HepG2 (cell line): ENCODE measurements around the gene TRIM36. TPM values are rescaled to one million over a fixed set of nuclear protein-coding genes. Genes with fewer than 3 reads are reported as not detected.

Source experiments
- ATAC-seq: fragments of 200-7000 bp; cut with Tn5 transposase; 3 replicates; pipeline ENCODE4 v1.9.1; 2020; ENCODE audit warnings: mild to moderate bottlenecking, moderate library complexity
- BruUV-seq: library from RNA; stranded (reverse); fragments of 400-500 nt; replicated peaks from 2 replicates; lab custom pipeline; 2021; lab: Mats Ljungman, UMichigan
- CTCF ChIA-PET: fragments of 300-600 bp; formaldehyde crosslinking; extraction: SDS; loops from one replicate; lab custom pipeline; 2021; ENCODE audit warnings: low total read pairs, inconsistent platforms, low intra/inter-chr PET ratio; lab: Yijun Ruan, JAX
- POLR2A ChIA-PET: fragments of 350-600 bp; sonication (Branson Sonifier 250); formaldehyde crosslinking; loops from one replicate; lab custom pipeline; 2020; ENCODE audit warnings: antibody characterized with exemption, inconsistent platforms; lab: Yijun Ruan, JAX
- DNase-seq: peaks from one replicate; pipeline ENCODE4 v3.0.0-alpha.2; 2015; ENCODE audit warnings: low spot score
- FAIRE-seq: peaks from 3 replicates; lab custom pipeline; 2011; peaks lifted over from hg19 to GRCh38; lab: Jason Lieb, UNC
- H2AFZ ChIP-seq: one replicate; pipeline ENCODE4 v1.6.1; 2011; ENCODE audit warnings: low read length, inconsistent platforms
- H3K27ac ChIP-seq: fragments of 300-600 bp; 3 replicates; pipeline ENCODE4 v1.8.0; 2011; ENCODE audit warnings: mixed run types, mild to moderate bottlenecking, mixed read lengths, low read length, inconsistent platforms; ENCODE audit not compliant: insufficient read depth; ENCODE audit errors: extremely low read length
- H3K27me3 ChIP-seq, 2 experiments: fragments of 200-600 bp in 1 of 2; 2 replicates in 1 of 2; 3 replicates in 1 of 2; pipeline versions ENCODE4 v1.6.0 to v1.8.0; 2011; ENCODE audit warnings: low read length in 2 of 2, mild to moderate bottlenecking in 2 of 2, moderate library complexity in 2 of 2, inconsistent platforms in 1 of 2; ENCODE audit not compliant: insufficient read depth in 2 of 2, control insufficient read depth in 1 of 2
- H3K36me3 ChIP-seq, 2 experiments: fragments of 200-600 bp in 1 of 2; replicated peaks in 1 of 2; 2 replicates in 1 of 2; 3 replicates in 1 of 2; pipeline versions ENCODE4 v1.5.1 to v1.8.0; 2011; ENCODE audit warnings: low read length in 2 of 2, inconsistent platforms in 1 of 2; ENCODE audit not compliant: insufficient read depth in 2 of 2, control insufficient read depth in 1 of 2
- H3K4me1 ChIP-seq: 2 replicates; pipeline ENCODE4 v1.5.1; 2012; ENCODE audit warnings: low read length, inconsistent platforms; ENCODE audit not compliant: insufficient read depth
- H3K4me2 ChIP-seq: 2 replicates; pipeline ENCODE4 v1.6.0; 2011; ENCODE audit warnings: low read depth, low read length, inconsistent platforms
- H3K4me3 ChIP-seq, 3 experiments: fragments of 200-600 bp in 1 of 3; sonication (generic), shearing (Covaris generic) in 1 of 3; replicated peaks in 1 of 3; 2 replicates each; pipeline ENCODE4 v1.5.1; 2011 to 2016; ENCODE audit warnings: low read length in 3 of 3, inconsistent platforms in 2 of 3, low read depth in 2 of 3, mild to moderate bottlenecking in 2 of 3, control low read depth in 1 of 3, mixed read lengths in 1 of 3; ENCODE audit not compliant: insufficient read depth in 1 of 3
- H3K79me2 ChIP-seq: one replicate; pipeline ENCODE4 v1.6.1; 2011; ENCODE audit warnings: low read length, inconsistent platforms; ENCODE audit not compliant: insufficient read depth
- H3K9ac ChIP-seq: 2 replicates; pipeline ENCODE4 v1.6.0; 2011; ENCODE audit warnings: mild to moderate bottlenecking, low read depth, low read length, inconsistent platforms; ENCODE audit not compliant: insufficient read depth
- H3K9me3 ChIP-seq: 2 replicates; pipeline ENCODE4 v1.5.1; 2012; ENCODE audit warnings: mild to moderate bottlenecking, low read length
- H4K20me1 ChIP-seq: 2 replicates; pipeline ENCODE4 v1.6.0; 2011; ENCODE audit warnings: inconsistent platforms, mild to moderate bottlenecking, low read length, moderate library complexity; ENCODE audit not compliant: insufficient read depth
- ARID4A ChIP-seq: sonication (generic); formaldehyde crosslinking; IDR thresholded peaks from 2 replicates; pipeline ENCODE4 v1.5.0; 2020; ENCODE audit warnings: mild to moderate bottlenecking, missing genetic modification reagents, borderline replicate concordance
- PTBP1 ChIP-seq: fragments of 200-400 bp; formaldehyde crosslinking; IDR thresholded peaks from 2 replicates; pipeline ENCODE4 v1.6.1; 2018; ENCODE audit warnings: low read length, low read depth; ENCODE audit not compliant: poor library complexity, severe bottlenecking
- RELA ChIP-seq: sonication (generic); formaldehyde crosslinking; IDR thresholded peaks from 2 replicates; pipeline ENCODE4 v1.4.0; 2020; ENCODE audit warnings: missing genetic modification reagents
- SNAPC4 ChIP-seq: sonication (generic); formaldehyde crosslinking; IDR thresholded peaks from 2 replicates; pipeline ENCODE4 v1.4.0; 2020; ENCODE audit warnings: mild to moderate bottlenecking, missing genetic modification reagents
- SOX6 ChIP-seq, 2 experiments: fragments of 450-650 bp in 1 of 2; sonication (generic) in 1 of 2; formaldehyde crosslinking in 1 of 2; IDR thresholded peaks; 2 replicates each; pipeline versions ENCODE4 v1.4.0 to v1.6.1; 2017 to 2020; ENCODE audit warnings: antibody characterized with exemption in 1 of 2, mild to moderate bottlenecking in 1 of 2, missing genetic modification reagents in 1 of 2
- ZFP90 ChIP-seq: sonication (generic); formaldehyde crosslinking; IDR thresholded peaks from 2 replicates; pipeline ENCODE4 v1.8.0; 2022; ENCODE audit warnings: missing genetic modification reagents, mild to moderate bottlenecking, inconsistent platforms, borderline replicate concordance
- ZNF331 ChIP-seq: sonication (generic); formaldehyde crosslinking; IDR thresholded peaks from 2 replicates; pipeline ENCODE4 v1.4.0; 2020; ENCODE audit warnings: missing genetic modification reagents
- ZNF382 ChIP-seq: sonication (generic); formaldehyde crosslinking; IDR thresholded peaks from 2 replicates; pipeline ENCODE4 v1.5.0; 2020; ENCODE audit warnings: missing genetic modification reagents, mild to moderate bottlenecking, borderline replicate concordance
- ZNF44 ChIP-seq: sonication (generic); formaldehyde crosslinking; IDR thresholded peaks from 2 replicates; pipeline ENCODE4 v1.5.1; 2020; ENCODE audit warnings: mild to moderate bottlenecking, missing genetic modification reagents
- ZNF883 ChIP-seq: sonication (generic); formaldehyde crosslinking; IDR thresholded peaks from 2 replicates; pipeline ENCODE4 v1.5.1; 2020; ENCODE audit warnings: mild to moderate bottlenecking, missing genetic modification reagents; ENCODE audit errors: not compliant biosample characterization
- WGBS: methylation state at CpG from one replicate; pipeline ENCODE4 v1.1.6; 2017; ENCODE audit warnings: low lambda C conversion rate; 5-methylcytosine and 5-hydroxymethylcytosine counted together
- in situ Hi-C: cut with HindIII; loops from 2 replicates; pipeline ENCODE4 v1.10.0; 2017; ENCODE audit warnings: low pct_unique_long_range_greater_than_20kb; ENCODE audit not compliant: extremely low pct_ligation_motif_present
- intact Hi-C: fragments of 100-400 bp; cut with micrococcal nuclease; formaldehyde crosslinking; loops from one replicate; pipeline ENCODE4 v1.10.0; 2022; ENCODE audit not compliant: unreplicated experiment
- polyA plus RNA-seq, 8 experiments: library from polyadenylated mRNA; depleted of rRNA in 3 of 8; stranded (reverse) in 7 of 8; unstranded in 1 of 8; fragments of >200 nt; fragmentation: Illumina TruSeq in 4 of 8; extraction: Trizol in 4 of 8; gene quantifications; 2 replicates each; pipeline versions ENCODE4 v1.2.1 to v1.2.3, GENCODE V29; 2011 to 2016; ENCODE audit warnings: low read depth in 4 of 8, missing spikeins in 1 of 8, mixed read lengths in 1 of 8; ENCODE audit not compliant: insufficient read depth in 1 of 8
- total RNA-seq, 5 experiments: library from RNA; depleted of rRNA; stranded (reverse); fragments of >200 nt; fragmentation: Illumina TruSeq; extraction: Trizol; gene quantifications; 2 replicates each; pipeline ENCODE4 v1.2.3, GENCODE V29; 2016; ENCODE audit warnings: low read depth in 1 of 5
- TF ChIP-seq, protein P1 (sequence below): sonication (generic); formaldehyde crosslinking; IDR thresholded peaks from 2 replicates; pipeline ENCODE4 v1.4.0; 2020; ENCODE audit warnings: missing genetic modification reagents
- TF ChIP-seq, protein P2 (sequence below): IDR thresholded peaks from 2 replicates; pipeline ENCODE4 v1.6.1; 2016

The TRIM36 gene
- total and polyA plus RNA-seq, 2 of the 13 experiments (the other 11 are each of a cell fraction or from before 2014, with no cell fraction given): 1.7 to 2.4 TPM

GRCh38 chr5:115116001-115116400, 53.7 kb downstream of the TRIM36 start (continued):
- TF ChIP-seq SNAPC4 (CRISPR knock-in tag): no peak
- TF ChIP-seq ZNF44: no peak
- TF ChIP-seq ZNF883 (CRISPR knock-in tag): no peak
- TF ChIP-seq, protein P1, sequence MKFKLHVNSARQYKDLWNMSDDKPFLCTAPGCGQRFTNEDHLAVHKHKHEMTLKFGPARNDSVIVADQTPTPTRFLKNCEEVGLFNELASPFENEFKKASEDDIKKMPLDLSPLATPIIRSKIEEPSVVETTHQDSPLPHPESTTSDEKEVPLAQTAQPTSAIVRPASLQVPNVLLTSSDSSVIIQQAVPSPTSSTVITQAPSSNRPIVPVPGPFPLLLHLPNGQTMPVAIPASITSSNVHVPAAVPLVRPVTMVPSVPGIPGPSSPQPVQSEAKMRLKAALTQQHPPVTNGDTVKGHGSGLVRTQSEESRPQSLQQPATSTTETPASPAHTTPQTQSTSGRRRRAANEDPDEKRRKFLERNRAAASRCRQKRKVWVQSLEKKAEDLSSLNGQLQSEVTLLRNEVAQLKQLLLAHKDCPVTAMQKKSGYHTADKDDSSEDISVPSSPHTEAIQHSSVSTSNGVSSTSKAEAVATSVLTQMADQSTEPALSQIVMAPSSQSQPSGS (CRISPR knock-in tag): no peak

DNA sequence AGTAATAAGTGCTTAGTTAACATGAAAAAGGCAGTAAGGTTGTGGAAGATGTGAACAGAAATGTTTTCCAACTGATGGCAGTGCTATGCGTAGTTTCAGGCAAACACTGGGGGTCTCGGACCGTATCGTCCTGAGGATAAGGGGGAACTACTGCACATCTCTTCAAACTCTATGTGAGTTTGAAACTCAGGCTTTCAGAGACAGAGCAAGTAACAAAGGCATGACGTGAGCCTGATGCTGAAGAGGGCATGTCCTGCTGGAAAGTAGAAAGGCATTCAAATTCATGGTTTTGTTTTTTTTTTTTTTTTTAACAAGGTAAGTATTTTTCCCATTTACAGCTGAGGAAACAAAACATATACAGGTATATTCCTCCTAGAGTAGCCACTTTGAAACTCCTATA, 59.9 kb downstream of the TRIM36 start:
- peaks cover 0 to 3% of the 10 kb centered on the region in 2 experiments; a peak in 1 of 5 replicates for H3K27me3 ChIP-seq
- ATAC-seq (no peak), FAIRE-seq (no peak), DNase-seq (no peak)
- H4K20me1 ChIP-seq: no peaks in the 10 kb centered on the region
- H3K4me2 ChIP-seq: no peak overlapping the region
- no peak overlapping the region for H3K9ac ChIP-seq
- intact Hi-C loops (no loop called here), in situ Hi-C loops (no loop called here)
- ChIA-PET POLR2A (no interaction called here), CTCF (no interaction called here)
- H3K9me3 ChIP-seq: no peaks in the 10 kb centered on the region
- no peak overlapping the region for H3K27ac ChIP-seq
- no peak overlapping the region for H3K4me3 ChIP-seq
- no peaks in the 10 kb centered on the region for H3K4me1 ChIP-seq
- no peaks in the 10 kb centered on the region for H3K36me3 ChIP-seq
- 68% methylated on average over 5 of the region's 5 CpGs for WGBS
- no TSS peak for BruUV-seq
- H2AFZ ChIP-seq: no peak overlapping the region
- no peaks in the 10 kb centered on the region for H3K79me2 ChIP-seq
- TF ChIP-seq ZFP90 (CRISPR knock-in tag): no peak
- no peak for TF ChIP-seq SOX6 (IDR thresholded peaks at IDR 0.05)
- no peak for TF ChIP-seq SOX6 (CRISPR knock-in tag; IDR thresholded peaks at IDR 0.05)
- no peak for TF ChIP-seq ZNF331
- TF ChIP-seq PTBP1: no peak
- TF ChIP-seq, protein P2, sequence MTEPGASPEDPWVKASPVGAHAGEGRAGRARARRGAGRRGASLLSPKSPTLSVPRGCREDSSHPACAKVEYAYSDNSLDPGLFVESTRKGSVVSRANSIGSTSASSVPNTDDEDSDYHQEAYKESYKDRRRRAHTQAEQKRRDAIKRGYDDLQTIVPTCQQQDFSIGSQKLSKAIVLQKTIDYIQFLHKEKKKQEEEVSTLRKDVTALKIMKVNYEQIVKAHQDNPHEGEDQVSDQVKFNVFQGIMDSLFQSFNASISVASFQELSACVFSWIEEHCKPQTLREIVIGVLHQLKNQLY (CRISPR knock-in tag): no peak
- no peak for TF ChIP-seq RELA (CRISPR knock-in tag)
- no peak for TF ChIP-seq ARID4A (CRISPR knock-in tag)
- no peak for TF ChIP-seq ZNF382
